Measurements from ENCODE around the gene RSRC1.

DNA sequence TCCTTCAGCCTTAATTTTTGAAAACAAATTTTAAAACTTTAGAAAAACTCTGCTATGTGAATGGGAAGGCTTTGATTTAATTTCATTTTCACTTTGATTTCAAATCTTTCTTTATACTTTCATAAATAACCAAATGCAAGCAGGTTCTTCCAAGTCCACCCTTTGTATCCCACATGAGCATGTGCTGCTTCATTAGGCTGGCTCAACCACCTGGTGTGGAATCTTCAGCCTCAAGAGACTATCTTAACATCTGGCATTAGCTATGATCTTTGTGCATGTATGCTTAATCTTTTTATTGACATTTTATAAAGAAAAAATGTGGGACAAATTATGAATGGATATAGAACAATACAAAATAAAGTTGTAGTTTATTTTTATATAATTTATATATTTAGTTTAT is 379.3 kb downstream of the RSRC1 start:
- TF ChIP-seq POLR2AphosphoS5 (IDR thresholded peaks at IDR 0.05) (no peak), CTCF (IDR thresholded peaks at IDR 0.05) (no peak)
